Activated CD4-positive, alpha-beta T cell treated with anti-CD3 and anti-CD28 coated beads, Interleukin-2, amount 50 U/mL, for 24 hours (primary cell): ENCODE measurements around the gene KDM3B.
A peak's percentile ranks its signal among the peaks of the same experiment; 100 is the strongest.
"Not testable (repeated sequence)": the region's sequence is repeated elsewhere in the genome, so short reads cannot be mapped to it uniquely, and the experiment has no call there.

Experiments used
- DNase-seq, 2 donors: peaks; one replicate each; pipeline ENCODE4 v3.0.0-alpha.2; 2020; ENCODE audit warnings: low read depth in 1 of 2, low spot score in 1 of 2

KDM3B gene

DNA sequence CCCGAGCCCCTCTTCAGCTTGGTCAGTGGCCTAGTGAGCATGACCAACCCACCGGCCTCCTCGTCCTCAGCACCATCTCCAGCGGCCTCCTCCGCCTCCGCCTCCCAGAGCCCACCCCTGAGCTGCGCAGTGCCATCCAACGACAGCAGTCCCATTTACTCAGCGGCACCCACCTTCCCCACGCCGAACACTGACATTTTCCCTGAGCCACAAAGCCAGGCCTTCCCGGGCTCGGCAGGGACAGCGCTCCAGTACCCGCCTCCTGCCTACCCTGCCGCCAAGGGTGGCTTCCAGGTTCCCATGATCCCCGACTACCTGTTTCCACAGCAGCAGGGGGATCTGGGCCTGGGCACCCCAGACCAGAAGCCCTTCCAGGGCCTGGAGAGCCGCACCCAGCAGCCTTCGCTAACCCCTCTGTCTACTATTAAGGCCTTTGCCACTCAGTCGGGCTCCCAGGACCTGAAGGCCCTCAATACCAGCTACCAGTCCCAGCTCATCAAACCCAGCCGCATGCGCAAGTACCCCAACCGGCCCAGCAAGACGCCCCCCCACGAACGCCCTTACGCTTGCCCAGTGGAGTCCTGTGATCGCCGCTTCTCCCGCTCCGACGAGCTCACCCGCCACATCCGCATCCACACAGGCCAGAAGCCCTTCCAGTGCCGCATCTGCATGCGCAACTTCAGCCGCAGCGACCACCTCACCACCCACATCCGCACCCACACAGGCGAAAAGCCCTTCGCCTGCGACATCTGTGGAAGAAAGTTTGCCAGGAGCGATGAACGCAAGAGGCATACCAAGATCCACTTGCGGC, 114.6 kb downstream of the KDM3B start:
- no peak for DNase-seq

DNA sequence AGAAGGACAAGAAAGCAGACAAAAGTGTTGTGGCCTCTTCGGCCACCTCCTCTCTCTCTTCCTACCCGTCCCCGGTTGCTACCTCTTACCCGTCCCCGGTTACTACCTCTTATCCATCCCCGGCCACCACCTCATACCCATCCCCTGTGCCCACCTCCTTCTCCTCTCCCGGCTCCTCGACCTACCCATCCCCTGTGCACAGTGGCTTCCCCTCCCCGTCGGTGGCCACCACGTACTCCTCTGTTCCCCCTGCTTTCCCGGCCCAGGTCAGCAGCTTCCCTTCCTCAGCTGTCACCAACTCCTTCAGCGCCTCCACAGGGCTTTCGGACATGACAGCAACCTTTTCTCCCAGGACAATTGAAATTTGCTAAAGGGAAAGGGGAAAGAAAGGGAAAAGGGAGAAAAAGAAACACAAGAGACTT, 115.2 kb downstream of the KDM3B start:
- DNase-seq = no peak

DNA sequence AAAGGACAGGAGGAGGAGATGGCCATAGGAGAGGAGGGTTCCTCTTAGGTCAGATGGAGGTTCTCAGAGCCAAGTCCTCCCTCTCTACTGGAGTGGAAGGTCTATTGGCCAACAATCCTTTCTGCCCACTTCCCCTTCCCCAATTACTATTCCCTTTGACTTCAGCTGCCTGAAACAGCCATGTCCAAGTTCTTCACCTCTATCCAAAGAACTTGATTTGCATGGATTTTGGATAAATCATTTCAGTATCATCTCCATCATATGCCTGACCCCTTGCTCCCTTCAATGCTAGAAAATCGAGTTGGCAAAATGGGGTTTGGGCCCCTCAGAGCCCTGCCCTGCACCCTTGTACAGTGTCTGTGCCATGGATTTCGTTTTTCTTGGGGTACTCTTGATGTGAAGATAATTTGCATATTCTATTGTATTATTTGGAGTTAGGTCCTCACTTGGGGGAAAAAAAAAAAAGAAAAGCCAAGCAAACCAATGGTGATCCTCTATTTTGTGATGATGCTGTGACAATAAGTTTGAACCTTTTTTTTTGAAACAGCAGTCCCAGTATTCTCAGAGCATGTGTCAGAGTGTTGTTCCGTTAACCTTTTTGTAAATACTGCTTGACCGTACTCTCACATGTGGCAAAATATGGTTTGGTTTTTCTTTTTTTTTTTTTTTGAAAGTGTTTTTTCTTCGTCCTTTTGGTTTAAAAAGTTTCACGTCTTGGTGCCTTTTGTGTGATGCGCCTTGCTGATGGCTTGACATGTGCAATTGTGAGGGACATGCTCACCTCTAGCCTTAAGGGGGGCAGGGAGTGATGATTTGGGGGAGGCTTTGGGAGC, 115.9 kb downstream of the KDM3B start:
- no peak for DNase-seq

DNA sequence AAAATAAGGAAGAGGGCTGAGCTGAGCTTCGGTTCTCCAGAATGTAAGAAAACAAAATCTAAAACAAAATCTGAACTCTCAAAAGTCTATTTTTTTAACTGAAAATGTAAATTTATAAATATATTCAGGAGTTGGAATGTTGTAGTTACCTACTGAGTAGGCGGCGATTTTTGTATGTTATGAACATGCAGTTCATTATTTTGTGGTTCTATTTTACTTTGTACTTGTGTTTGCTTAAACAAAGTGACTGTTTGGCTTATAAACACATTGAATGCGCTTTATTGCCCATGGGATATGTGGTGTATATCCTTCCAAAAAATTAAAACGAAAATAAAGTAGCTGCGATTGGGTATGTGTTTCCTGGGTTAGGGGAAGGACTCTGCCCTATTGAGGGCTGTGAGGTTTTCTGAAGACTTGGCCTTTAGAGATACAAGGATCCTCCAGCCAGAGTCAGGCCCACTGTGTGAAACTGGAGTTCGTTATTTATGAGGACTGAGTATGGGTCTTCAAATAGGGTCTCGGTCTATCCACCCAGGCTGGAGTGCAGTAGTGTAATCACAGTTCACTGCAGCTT, 116.6 kb downstream of the KDM3B start:
- DNase-seq = no peak

DNA sequence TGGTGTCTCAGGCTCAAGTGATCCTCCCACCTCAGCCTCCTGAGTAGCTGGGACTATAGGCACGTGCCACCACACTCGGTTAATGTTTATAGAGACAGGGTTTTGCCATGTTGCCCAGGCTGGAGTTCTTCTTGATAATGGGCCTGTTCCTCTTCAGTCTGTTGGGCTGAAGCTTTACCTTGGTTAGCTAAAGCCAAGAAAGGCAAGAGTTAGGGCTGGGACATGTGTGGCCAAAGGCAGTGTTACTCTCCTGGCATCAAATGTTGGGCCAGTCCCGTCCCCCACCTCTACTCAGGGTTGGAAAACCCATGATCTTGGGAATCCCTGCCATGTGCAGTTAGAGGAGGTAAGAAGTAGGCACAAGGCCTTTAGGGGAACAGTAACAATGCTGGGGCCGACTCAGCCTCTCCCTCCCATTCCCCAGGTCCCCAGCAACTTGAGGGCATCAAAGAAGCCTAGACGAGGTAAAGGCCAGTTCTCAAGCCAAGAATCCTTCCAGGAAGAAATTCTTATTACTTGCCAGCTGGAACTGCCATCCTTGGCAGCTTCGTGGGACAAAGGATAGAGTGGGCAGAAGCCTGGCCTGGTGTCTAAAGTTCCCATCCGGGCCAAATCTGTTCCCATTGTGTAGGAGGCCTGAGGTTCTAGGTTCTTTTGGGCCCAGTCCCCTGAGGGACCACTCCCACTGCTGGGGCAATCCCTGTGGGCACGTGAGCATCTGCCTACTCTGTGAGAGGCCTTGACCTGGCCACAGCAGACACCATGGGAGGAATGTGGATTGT, 117.2 kb downstream of the KDM3B start:
- DNase-seq = peak in 1 of 2 donors; percentile 26

DNA sequence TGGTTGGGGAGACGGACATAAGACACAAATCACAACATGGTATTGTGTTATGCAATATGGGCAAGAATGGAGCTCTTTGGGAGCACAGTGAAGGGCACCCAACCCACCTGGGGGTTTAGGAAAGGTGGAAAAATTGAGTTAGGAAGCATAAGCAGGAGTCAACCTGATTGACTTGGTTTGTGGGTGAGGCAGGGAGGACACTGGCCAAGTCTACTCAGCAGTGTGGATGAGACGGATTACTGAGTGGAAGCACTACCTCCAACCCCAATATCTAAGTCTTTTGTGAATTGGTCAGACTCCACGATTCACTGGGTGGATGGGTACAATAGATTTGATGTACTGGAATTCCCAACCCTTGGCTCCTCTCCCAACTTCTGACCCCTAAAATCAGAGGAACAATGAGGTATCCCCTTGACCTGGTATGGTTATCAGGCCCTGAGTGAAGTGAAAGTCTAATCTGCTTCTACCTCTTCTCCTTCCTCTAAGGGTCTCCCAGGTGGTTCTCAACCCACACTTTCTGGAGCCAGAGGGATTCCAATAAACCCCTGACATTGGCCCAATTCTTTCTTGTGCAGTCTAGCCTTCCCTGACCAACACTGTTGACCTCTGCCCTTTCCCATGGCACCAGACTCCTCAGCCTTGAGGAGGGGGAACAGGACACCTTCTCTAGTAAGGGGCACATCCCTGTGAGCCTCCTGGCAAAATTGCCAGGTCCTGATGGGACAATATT, 118.0 kb downstream of the KDM3B start:
- no peak for DNase-seq

DNA sequence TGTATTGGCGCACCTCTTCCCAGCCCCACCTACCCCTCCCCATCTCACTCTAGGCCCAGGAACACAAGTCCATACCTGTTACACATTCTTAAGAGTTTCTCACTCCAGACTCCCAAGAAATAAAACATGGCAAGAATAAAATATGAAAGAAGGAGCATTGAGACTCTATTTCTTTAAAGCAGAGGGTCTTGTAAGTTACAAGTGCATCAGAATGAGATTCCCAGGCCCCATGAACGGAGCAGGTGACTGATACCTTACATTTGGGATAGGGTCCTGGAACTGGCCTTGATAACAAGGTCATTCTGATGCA, 118.5 kb downstream of the KDM3B start:
- no peak for DNase-seq

DNA sequence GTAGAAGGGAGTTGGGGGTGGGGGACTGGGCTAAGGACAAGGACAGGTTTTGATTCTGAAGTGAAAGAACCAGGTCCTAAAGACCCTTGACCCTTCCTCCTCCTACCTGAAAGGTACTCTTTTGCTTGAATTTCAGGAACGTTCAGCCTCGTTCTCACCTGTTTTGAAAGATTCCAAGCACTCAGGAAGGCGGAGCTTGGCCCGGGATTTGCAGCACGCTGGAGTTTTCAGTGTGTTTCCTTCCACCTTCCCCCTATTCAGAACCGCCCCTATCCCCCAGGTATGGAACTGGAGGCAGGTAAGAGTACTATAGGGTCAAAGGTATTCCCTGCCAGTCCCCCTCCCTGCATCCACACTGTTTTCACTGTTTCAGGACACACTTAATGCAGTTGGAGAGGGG, 119.9 kb downstream of the KDM3B start:
- DNase-seq = no peak

DNA sequence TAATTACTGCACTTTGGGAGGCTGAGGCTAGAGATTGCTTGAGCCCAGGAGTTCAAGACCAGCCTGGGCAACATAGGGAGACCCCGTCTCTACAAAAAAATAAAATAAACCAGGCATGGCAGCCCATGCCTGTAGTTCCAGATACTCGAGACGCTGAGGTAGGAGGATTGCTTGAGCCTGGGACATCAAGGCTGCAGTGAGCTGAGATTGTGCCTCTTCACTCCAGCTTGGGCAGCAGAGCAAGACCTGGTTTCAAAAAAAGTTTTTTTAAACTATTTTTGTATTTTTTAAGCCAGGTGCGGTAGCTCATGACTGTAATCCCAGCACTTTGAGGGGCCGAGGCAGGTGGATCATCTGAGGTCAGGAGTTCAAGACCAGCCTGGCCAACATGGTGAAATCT, 120.7 kb downstream of the KDM3B start:
- not testable (repeated sequence) for DNase-seq

DNA sequence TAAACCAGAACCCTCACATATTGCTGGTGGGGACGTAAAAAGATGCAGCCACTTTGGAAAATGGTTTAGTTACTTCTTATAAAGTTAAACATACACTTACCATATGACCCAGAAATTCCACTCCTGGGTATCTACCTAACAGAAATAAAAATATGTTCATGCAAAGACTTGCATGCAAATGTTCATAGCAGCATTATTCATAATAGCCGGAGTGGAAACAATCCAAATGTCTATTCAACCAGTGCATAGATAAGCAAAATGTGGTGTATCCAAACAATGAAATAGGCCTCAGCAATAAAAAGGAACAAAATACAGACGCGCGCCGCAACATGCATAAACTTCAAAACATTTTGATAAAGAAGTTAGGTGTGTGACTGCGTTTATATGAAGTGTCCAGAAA, 124.4 kb downstream of the KDM3B start:
- DNase-seq = no peak

DNA sequence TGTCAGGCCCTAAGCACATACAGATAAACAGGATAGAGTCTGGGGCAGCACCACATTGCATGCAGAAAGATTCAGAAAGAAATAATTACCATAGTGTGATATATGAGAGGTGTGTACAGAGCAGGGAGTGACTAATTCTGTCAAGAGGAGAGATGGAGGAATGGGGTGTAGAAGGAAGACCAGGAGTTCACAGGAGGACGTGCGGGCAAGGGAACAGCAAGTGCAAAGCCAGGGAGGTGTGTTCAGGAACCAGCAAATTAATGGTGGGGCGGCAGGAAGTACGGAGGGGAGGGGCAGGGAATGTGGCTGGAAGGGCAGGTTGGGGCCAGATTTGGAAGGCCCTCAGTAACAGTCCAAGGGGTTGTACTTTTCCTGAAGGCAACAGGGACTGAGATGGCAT, 130.2 kb downstream of the KDM3B start:
- no peak for DNase-seq
